Thoracic aorta (tissue), 2 donors: Measurements from ENCODE around the gene POMGNT2. TPM values are rescaled to one million over a fixed set of nuclear protein-coding genes. Genes with fewer than 3 reads are reported as not detected.

Source experiments
- ATAC-seq: fragments of 150-250 bp; one replicate; pipeline ENCODE4 v1.8.0; 2017; ENCODE audit warnings: low read depth; ENCODE audit not compliant: insufficient number of reproducible peaks, low FRiP score
- DNase-seq: peaks from one replicate; pipeline ENCODE4 v3.0.0-alpha.2; 2020; ENCODE audit warnings: low spot score
- H3K27ac ChIP-seq, 2 donors: fragments of 200-600 bp; sonication (generic); 1 replicate in 1 of 2; 2 replicates in 1 of 2; pipeline ENCODE4 v1.5.1; 2016; ENCODE audit warnings: mild to moderate bottlenecking in 2 of 2, moderate library complexity in 2 of 2
- H3K27me3 ChIP-seq: fragments of 200-600 bp; sonication (generic); replicated peaks from 2 replicates; pipeline ENCODE4 v1.6.0; 2016; ENCODE audit warnings: mild to moderate bottlenecking; ENCODE audit not compliant: insufficient read depth
- H3K36me3 ChIP-seq: fragments of 200-600 bp; sonication (generic); one replicate; pipeline ENCODE4 v1.5.1; 2016
- H3K4me1 ChIP-seq, 2 donors: fragments of 200-600 bp; sonication (generic); 1 replicate in 1 of 2; 2 replicates in 1 of 2; pipeline versions ENCODE4 v1.5.1 to v1.6.0; 2016; ENCODE audit warnings: low read depth in 2 of 2, mild to moderate bottlenecking in 1 of 2; ENCODE audit not compliant: control insufficient read depth in 1 of 2
- H3K4me3 ChIP-seq: fragments of 200-600 bp; sonication (generic); 2 replicates; pipeline ENCODE4 v1.5.1; 2016; ENCODE audit warnings: mild to moderate bottlenecking
- H3K9me3 ChIP-seq: fragments of 200-600 bp; sonication (generic); 2 replicates; pipeline ENCODE4 v1.5.1; 2016
- CTCF ChIP-seq: fragments of 200-600 bp; sonication (generic); IDR thresholded peaks from one replicate; pipeline ENCODE4 v1.5.1; 2019; ENCODE audit warnings: antibody characterized with exemption
- total RNA-seq, 2 donors: library from RNA; depleted of rRNA; stranded (reverse); fragments of >200 nt; gene quantifications; one replicate each; pipeline versions ENCODE4 v1.1.0 to v1.2.3, GENCODE V29; 2016

Gene POMGNT2
- total RNA-seq, 2 donors from 2014 or later, result 8.6 to 21.7 TPM

- no peaks in the 10 kb centered on the region for H3K27me3 ChIP-seq
- peaks cover 0 to 4% of the 10 kb centered on the region in 2 donors for H3K4me1 ChIP-seq
- DNase-seq, result no peak
- ATAC-seq, result no peak
- no peak for TF ChIP-seq CTCF
- H3K36me3 ChIP-seq, result no peaks in the 10 kb centered on the region
- H3K9me3 ChIP-seq, result no peaks in the 10 kb centered on the region
- no peak overlapping the region for H3K27ac ChIP-seq
- H3K4me3 ChIP-seq, result no peak overlapping the region
Measured at GRCh38 chr3:43117257-43117656, 11.4 kb upstream of the POMGNT2 start.

DNA sequence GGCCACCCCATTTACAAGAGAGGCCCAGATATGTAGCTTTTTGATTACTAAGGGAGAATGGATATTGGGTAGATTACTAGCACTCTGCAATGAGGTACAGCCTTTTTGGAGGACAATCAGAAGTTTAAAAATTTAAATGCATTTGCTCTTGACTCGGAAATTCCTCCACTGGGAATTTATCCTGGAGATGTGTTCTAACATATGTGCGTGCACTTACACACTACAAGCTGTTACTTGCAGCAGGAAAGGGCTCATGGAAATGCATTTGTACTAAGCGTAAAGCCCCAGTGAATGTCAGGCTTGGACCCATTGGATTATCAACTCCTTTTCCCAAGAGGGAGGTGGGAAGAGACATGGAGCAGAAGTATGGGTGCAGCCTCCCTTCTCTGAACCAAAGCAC is 7.8 kb upstream of the POMGNT2 start:
- ATAC-seq, result no peak

DNA sequence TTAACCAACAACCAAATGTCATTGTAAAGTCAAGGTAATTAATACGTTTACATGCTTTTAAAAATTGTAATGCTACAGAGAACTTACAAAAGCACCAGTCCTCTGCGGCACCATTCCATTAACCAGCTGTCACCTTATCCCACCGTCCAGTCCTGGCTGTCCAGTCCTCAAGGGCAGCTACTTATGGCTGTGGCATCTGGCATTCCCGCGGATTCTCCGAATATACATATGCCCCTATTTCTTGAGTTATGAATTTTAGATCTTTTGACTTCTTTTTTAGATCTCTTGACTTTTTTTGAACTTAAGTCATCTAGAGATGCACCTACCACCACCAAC is 382 bp upstream of the POMGNT2 start:
- DNase-seq, result no peak
- TF ChIP-seq CTCF, result no peak
- H3K27ac ChIP-seq, result no peak overlapping the region
- peaks cover 0 to 16% of the 10 kb centered on the region in 2 donors for H3K4me1 ChIP-seq
- H3K4me3 ChIP-seq, result peak overlapping the region; percentile 99
- no peak for ATAC-seq
- H3K27me3 ChIP-seq, result no peaks in the 10 kb centered on the region
- no peaks in the 10 kb centered on the region for H3K36me3 ChIP-seq
- H3K9me3 ChIP-seq, result no peaks in the 10 kb centered on the region

More for the DNA sequence above, 7.8 kb upstream of the POMGNT2 start:
- no peak for TF ChIP-seq CTCF
- Histone ChIP-seq H3K27ac (no peak overlapping the region), H3K36me3 (no peaks in the 10 kb centered on the region), H3K4me3 (no peak overlapping the region), H3K4me1 (peaks cover 0 to 2% of the 10 kb centered on the region in 2 donors), H3K27me3 (no peaks in the 10 kb centered on the region), H3K9me3 (no peaks in the 10 kb centered on the region)
- no peak for DNase-seq

DNA sequence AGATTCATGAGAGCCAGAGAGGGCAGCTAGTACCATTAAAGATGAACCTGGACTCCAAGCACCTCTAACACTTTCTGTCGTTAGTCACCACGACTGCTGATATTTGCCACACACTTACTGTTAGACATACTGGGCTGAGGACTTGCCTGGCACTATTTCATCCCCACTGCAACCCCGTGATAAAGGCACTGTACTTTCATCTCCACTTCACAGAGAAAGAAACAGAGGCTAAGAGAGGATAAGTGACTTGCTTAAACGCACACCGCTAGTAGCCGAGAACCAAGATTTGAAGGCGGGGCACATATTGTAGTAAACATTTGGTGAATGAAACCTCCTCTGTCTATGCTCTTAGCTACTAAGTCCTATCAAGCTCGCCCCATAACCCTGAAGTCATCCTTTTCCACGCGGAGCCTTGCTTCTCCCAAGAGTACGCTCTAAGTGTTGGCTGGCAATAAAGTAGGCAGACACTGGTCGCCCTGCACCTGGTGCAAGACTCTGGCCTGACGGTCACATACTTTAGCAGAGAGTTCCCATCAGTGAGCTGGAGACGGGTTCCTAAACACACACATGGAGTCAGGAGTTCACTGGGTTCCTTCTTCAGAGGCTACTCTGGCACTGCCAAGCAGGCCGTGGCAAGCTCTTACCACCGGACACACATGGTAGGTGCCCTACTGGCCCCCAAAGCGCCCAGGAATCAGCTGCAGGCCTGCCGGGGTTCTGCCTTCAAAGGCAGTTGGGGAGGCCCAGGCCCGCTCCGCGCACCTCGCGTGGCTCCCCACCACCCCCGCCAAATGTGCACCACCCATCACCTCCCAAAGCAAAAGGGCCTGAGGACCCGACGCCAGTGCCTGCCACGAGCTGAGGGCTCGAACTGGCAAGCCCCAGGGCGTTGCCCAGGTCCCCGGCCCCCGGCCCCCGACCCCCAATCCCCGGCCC is 951 bp downstream of the POMGNT2 start:
- H3K4me3 ChIP-seq, result peak overlapping the region; percentile 99
- no peak for DNase-seq
- H3K27me3 ChIP-seq, result no peaks in the 10 kb centered on the region
- H3K4me1 ChIP-seq, result peaks cover 0 to 16% of the 10 kb centered on the region in 2 donors
- no peaks in the 10 kb centered on the region for H3K36me3 ChIP-seq
- ATAC-seq, result no peak
- TF ChIP-seq CTCF, result no peak
- no peaks in the 10 kb centered on the region for H3K9me3 ChIP-seq
- H3K27ac ChIP-seq, result no peak overlapping the region

DNA sequence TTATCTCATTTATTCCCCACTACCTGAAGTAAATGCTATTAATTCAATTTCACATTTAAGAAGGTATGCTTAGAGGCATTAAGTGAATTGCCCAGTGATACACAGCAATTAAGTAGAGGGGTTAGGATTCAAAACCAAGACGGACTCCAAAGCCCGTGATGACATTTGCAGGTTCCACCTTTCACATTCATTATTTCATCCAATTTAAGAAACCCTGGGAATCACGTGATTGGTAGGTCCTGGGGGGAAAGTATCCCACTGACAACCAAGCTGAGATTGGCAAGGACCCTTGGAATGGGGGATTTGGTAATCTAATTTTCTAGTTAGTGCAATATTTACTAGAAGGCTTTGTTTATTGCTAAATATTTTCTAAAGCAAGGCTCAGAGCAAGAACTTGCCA is 1.8 kb downstream of the POMGNT2 start:
- DNase-seq (no peak), ATAC-seq (no peak)
- Histone ChIP-seq H3K9me3 (no peaks in the 10 kb centered on the region), H3K36me3 (no peaks in the 10 kb centered on the region), H3K4me3 (no peak overlapping the region), H3K4me1 (peaks cover 0 to 16% of the 10 kb centered on the region in 2 donors), H3K27ac (no peak overlapping the region), H3K27me3 (no peaks in the 10 kb centered on the region)
- no peak for TF ChIP-seq CTCF
